Hematopoietic multipotent progenitor cell treated with erythropoietin and hydrocortisone succinate and interleukin-3 and kit ligand, for 17 days (in vitro differentiated cells): Measurements from ENCODE around the gene SIRT3.

Experiments
- DNase-seq: peaks from one replicate; pipeline ENCODE4 v3.0.0-alpha.2; 2015; ENCODE audit warnings: low spot score

SIRT3 gene

GRCh38 chr11:270451-271318 is 34.5 kb upstream of the SIRT3 start:
- DNase-seq: no peak

- DNase-seq: peak; percentile 62
These were observed 33.2 kb upstream of the SIRT3 start for GRCh38 chr11:269146-269890.

- peak; percentile 80 for DNase-seq
These were observed 32.6 kb upstream of the SIRT3 start for GRCh38 chr11:268716-269145.

GRCh38 chr11:267491-267994 is 31.4 kb upstream of the SIRT3 start:
- peak; percentile 68 for DNase-seq

- peak; percentile 46 for DNase-seq
These were observed 30.7 kb upstream of the SIRT3 start for GRCh38 chr11:266676-267439.

GRCh38 chr11:261624-262023 is 25.5 kb upstream of the SIRT3 start:
- no peak for DNase-seq

GRCh38 chr11:259413-259812 is 23.3 kb upstream of the SIRT3 start:
- no peak for DNase-seq

- DNase-seq: peak; percentile 22
These were observed 21.8 kb upstream of the SIRT3 start for GRCh38 chr11:257766-258493.

- no peak for DNase-seq
These were observed 21.0 kb upstream of the SIRT3 start for GRCh38 chr11:256952-257737.

- DNase-seq: no peak
These were observed 19.7 kb upstream of the SIRT3 start for GRCh38 chr11:255816-256215.

GRCh38 chr11:255176-255575 is 19.0 kb upstream of the SIRT3 start:
- no peak for DNase-seq

- DNase-seq: no peak
These were observed 17.7 kb upstream of the SIRT3 start for GRCh38 chr11:253886-254270.

- DNase-seq: no peak
These were observed 17.2 kb upstream of the SIRT3 start for GRCh38 chr11:253160-253885.

GRCh38 chr11:252666-253065 is 16.5 kb upstream of the SIRT3 start:
- DNase-seq: no peak

- no peak for DNase-seq
These were observed 15.4 kb upstream of the SIRT3 start for GRCh38 chr11:251550-251949.

GRCh38 chr11:250740-251299 is 14.7 kb upstream of the SIRT3 start:
- peak; percentile 54 for DNase-seq

GRCh38 chr11:250274-250673 is 14.1 kb upstream of the SIRT3 start:
- no peak for DNase-seq

- no peak for DNase-seq
These were observed 12.9 kb upstream of the SIRT3 start for GRCh38 chr11:249062-249461.

GRCh38 chr11:244376-244775 is 8.2 kb upstream of the SIRT3 start:
- DNase-seq: no peak

- no peak for DNase-seq
These were observed 5.5 kb upstream of the SIRT3 start for GRCh38 chr11:241634-242033.
